Dendritic cell treated with granulocyte-macrophage colony-stimulating factor and Interleukin-4, amounts not matched to agents 40 ng/mL and 50 ng/mL, for 4 days (primary cell): ENCODE measurements around the gene REX1BD.
"Not testable (repeated sequence)": the region's sequence is repeated elsewhere in the genome, so short reads cannot be mapped to it uniquely, and the experiment has no call there.

Experiments
- H3K27ac Mint-ChIP-seq: one replicate; pipeline ENCODE4 v1.8.0; 2022; ENCODE audit warnings: mild to moderate bottlenecking, mixed read lengths
- H3K27me3 Mint-ChIP-seq: one replicate; pipeline ENCODE4 v1.8.0; 2022; ENCODE audit warnings: mild to moderate bottlenecking, mixed read lengths
- H3K36me3 Mint-ChIP-seq: one replicate; pipeline ENCODE4 v1.8.0; 2022; ENCODE audit warnings: low read depth, mixed read lengths
- H3K4me1 Mint-ChIP-seq: one replicate; pipeline ENCODE4 v1.8.0; 2022; ENCODE audit warnings: low read depth, mixed read lengths
- H3K4me3 Mint-ChIP-seq: one replicate; pipeline ENCODE4 v1.8.0; 2022; ENCODE audit warnings: mild to moderate bottlenecking, moderate library complexity, mixed read lengths
- H3K9me3 Mint-ChIP-seq: one replicate; pipeline ENCODE4 v1.8.0; 2022; ENCODE audit warnings: mixed read lengths
- intact Hi-C: fragments of 100-400 bp; cut with micrococcal nuclease; formaldehyde crosslinking; loops from one replicate; pipeline ENCODE4 v1.15.0; 2022

Gene REX1BD

DNA sequence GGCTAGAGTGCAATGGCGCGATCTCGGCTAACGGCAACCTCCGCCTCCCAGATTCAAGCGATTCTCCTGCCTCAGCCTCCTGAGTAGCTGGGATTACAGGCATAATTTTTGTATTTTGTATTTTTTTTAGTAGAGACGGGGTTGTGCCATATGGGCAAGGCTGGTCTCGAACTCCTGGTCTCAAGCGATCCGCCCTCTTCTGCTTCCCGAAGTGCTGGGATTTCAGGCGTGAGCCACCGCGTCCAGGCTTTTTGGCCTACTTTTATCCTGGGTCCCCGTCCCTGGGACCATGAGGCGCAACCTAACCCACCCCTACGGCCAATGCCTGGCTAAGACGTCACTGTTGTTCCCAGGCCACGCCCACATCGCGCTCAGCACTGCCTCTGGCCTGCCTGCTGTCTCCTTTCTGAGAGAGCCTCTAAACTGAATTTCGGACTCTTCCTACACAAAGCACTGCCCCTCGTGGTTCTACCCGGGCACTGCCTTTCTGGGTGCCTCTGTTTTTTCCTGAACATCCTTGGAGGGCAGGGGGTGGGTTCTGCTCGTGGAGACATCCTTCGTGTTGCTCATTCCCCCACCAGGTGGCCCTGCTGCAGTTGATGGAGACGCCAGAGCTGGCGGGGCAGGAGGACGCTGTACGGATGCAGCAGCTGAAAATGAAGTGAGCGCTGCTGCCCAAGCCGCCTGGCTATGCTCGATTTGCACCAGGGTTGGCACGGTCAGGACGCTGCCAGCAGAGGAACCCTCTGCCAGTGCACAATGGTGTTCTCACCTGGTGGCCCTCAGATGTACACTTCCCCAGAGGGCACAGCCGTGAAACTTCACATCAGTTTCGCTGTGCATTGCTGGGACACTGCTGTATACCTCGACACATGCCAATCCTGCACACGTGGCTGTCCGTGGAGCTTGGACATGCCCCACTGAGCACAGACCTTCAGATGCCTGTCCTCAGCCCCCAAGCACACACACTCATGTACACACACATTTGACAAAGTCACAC, 2.0 kb downstream of the REX1BD start:
- Mint-ChIP-seq H3K27me3 (peaks cover 9% of the 10 kb centered on the region), H3K27ac (peak overlapping the region; percentile 91), H3K9me3 (no peaks in the 10 kb centered on the region), H3K4me3 (peak overlapping the region; percentile 88), H3K36me3 (peaks cover 44% of the 10 kb centered on the region), H3K4me1 (peaks cover 73% of the 10 kb centered on the region)
- intact Hi-C loops, result loop anchor here (10.0 kb wide), 1 partner anchor 84 kb away; no protein-coding TSS in a partner anchor

DNA sequence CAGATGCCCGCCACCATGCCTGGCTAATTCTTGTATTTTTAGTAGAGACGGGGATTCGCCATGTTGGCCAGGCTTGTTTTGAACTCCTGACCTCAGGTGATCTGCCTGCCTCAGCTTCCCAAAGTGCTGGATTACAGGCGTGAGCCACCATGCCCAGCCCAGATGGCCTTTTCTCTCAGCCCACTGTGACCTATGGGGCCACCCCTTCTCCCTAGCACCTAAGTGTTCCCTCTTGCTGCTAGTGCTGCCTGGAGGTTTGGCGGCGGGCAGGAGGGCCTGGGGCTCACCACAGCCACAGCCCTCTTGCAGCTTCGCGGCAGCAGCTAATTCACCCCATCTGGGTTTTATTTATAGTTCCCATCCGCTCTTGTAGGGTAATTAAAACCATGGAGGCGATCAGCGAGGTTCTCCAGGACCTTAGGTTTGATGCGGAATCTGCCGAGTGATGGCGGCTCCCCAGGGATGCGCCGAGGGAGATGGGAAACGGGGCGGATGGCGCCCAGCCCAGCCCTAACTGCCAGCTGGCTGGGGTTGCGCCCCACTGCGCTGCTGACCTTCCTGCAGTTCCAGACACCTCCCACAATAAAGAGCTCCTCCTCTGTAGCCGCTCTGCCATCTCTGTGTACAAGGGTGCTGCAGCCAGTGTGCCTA, 3.3 kb downstream of the REX1BD start:
- Mint-ChIP-seq H3K4me3 (no peak overlapping the region), H3K4me1 (peaks cover 72% of the 10 kb centered on the region), H3K36me3 (peaks cover 44% of the 10 kb centered on the region), H3K27ac (no peak overlapping the region), H3K27me3 (peaks cover 19% of the 10 kb centered on the region), H3K9me3 (no peaks in the 10 kb centered on the region)
- intact Hi-C loops, result loop anchor here (10.0 kb wide), 1 partner anchor 83 kb away; no protein-coding TSS in a partner anchor

DNA sequence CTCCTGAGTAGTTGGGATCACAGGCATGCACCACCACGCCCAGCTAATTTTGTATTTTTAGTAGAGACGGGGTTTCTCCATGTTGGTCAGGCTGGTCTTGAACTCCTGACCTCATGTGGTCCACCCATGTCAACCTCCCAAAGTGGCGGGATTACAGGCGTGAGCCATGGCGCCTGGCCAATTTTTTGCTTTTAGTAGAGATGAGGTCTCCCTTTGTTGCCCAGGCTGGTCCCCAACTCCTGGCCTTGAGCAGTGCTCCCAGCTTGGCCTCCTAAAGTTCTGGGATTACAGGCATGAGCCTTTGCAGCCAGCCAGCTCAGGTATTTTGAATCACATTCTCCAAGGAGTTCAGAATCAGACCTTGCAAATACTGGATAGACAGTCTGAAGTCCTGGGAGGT, 4.1 kb downstream of the REX1BD start:
- Mint-ChIP-seq H3K36me3 (peaks cover 44% of the 10 kb centered on the region), H3K4me1 (peaks cover 68% of the 10 kb centered on the region), H3K27me3 (peaks cover 22% of the 10 kb centered on the region)
- H3K27ac Mint-ChIP-seq, H3K9me3 Mint-ChIP-seq, H3K4me3 Mint-ChIP-seq: not testable (repeated sequence)
- intact Hi-C loops, result loop anchor here (10.0 kb wide), 1 partner anchor 82 kb away; no protein-coding TSS in a partner anchor

DNA sequence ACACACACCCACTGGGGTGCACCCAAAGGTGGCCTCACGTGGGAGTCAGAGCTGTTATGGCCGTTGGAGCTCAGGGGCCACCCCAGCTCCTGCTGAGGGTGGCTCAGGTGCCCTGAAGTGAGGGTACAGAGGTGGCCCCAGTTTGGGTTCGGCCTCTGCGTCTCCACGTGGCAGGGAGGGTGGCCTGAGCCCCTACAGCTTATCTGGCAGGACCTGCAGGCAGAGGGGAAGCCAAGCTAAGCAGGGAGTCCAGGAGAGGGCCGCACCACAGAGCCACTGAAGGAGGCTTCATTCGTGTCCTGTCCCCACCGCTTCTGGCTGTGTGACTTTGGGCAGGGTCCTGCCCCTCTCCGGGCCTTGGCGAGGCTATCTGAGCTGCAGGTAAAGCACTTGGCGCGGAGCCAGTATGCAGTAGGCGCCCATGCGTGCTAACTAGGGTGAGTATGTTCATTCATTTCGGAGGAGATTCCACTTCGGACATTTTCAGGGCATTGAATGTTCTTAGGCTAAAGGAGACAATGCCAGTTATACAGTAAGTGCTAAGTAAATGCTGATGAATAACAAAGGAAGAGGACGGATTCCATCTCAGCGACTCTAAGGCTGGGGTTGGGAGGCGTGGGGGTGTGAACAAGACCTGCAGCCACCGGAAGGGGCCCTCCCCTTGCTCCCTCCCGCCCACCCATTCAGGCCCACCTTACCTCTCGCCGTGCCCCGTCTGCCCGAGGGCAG, 4.9 kb downstream of the REX1BD start:
- intact Hi-C loops, result loop anchor here (10.0 kb wide), 1 partner anchor 81 kb away; no protein-coding TSS in a partner anchor
- no peak overlapping the region for H3K27ac Mint-ChIP-seq
- peaks cover 30% of the 10 kb centered on the region for H3K27me3 Mint-ChIP-seq
- H3K36me3 Mint-ChIP-seq, result peaks cover 44% of the 10 kb centered on the region
- peaks cover 62% of the 10 kb centered on the region for H3K4me1 Mint-ChIP-seq
- H3K4me3 Mint-ChIP-seq, result peak overlapping the region; percentile 22
- H3K9me3 Mint-ChIP-seq, result no peaks in the 10 kb centered on the region

DNA sequence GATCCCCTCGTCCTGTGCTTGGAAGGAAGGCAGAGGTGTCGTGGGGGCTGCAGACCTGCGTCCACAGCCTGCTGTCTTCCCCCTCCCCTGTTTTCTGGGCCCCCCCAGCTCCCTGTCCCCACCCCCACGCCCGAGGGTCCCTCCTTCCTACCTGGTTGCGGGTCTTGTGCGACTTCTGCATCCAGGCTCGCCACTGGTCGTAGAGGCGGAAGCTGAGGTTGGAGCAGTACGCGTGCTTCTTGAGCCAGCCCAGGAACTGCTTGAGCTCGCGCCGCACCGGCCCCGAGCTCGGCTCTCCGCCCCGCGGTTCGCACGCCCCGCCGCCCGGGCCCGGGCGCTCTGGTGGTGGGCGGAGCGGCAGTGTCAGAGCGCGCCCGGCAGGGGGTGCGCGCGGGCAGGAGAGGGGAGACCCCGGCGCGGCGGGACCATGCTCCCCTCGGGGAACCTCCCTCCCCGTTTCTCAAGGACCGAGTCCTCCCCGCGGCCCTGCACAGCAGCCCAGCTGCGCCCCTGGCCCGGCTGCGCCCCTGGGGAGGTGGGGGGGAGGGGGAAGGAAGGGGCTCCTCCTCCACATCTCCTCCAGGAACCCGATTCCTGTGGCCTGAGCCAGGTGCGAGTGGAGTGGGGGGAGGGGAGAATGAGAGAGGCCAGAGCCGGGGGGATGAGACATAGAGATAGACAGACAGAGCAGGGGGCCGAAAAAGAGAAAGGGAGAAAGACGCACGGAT, 5.7 kb downstream of the REX1BD start:
- H3K9me3 Mint-ChIP-seq, result no peaks in the 10 kb centered on the region
- H3K27ac Mint-ChIP-seq, result peak overlapping the region; percentile 70
- peaks cover 41% of the 10 kb centered on the region for H3K36me3 Mint-ChIP-seq
- intact Hi-C loops, result loop anchor here (10.0 kb wide), 1 partner anchor 81 kb away; no protein-coding TSS in a partner anchor
- H3K4me3 Mint-ChIP-seq, result peak overlapping the region; percentile 74
- peaks cover 37% of the 10 kb centered on the region for H3K27me3 Mint-ChIP-seq
- peaks cover 59% of the 10 kb centered on the region for H3K4me1 Mint-ChIP-seq

DNA sequence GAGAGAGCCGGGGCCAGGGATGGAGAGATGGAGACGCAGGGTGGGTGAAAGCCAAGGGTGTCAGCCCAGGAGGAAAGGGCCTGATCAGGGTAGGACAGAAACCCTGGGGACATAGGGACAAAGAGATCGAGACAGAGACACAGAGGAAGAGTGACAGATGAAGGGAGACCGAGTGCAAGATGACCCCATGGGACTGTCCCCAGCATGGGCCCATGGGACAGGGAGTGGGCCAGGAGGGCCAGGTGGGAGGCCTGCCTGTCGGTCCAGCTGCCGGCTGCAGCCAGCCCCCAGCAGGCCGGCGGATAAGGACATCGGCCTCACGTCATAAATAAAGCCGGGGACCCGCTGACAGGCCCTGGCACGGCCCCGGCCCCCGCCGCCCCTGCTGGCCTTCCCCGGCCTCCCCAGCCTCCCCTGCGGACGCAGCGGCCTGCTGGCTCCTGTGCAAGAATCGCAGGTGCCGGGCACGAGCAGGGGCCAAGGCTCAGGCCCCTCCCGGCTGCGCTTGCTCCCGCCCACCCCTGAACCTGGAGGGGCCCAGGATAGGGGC, 6.3 kb downstream of the REX1BD start:
- Mint-ChIP-seq H3K4me1 (peaks cover 53% of the 10 kb centered on the region), H3K9me3 (no peaks in the 10 kb centered on the region), H3K36me3 (peaks cover 35% of the 10 kb centered on the region), H3K4me3 (peak overlapping the region; percentile 74), H3K27ac (peak overlapping the region; percentile 70), H3K27me3 (peaks cover 44% of the 10 kb centered on the region)
- intact Hi-C loops, result loop anchor here (10.0 kb wide), 1 partner anchor 80 kb away; no protein-coding TSS in a partner anchor

DNA sequence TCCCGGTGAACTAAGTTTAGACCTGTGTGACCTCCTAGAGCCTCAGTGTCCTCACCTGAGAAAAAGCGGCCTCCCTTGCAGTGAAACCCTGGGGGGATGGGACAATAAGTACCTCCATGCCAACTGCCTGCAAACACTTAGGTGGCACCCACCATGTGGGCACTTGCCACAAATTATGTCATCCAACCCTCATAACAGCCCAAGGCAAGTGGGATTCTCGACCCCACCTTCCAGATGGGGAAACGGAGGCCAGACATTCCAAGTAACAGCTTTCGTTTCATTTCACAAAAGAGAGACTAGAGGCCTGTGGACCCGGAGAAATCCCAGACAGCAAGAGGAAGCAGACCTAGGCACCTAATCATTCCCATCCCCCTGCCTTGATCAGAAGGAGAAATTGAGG, 6.9 kb downstream of the REX1BD start:
- Mint-ChIP-seq H3K4me1 (peaks cover 47% of the 10 kb centered on the region), H3K27me3 (peaks cover 50% of the 10 kb centered on the region), H3K9me3 (no peaks in the 10 kb centered on the region), H3K4me3 (no peak overlapping the region), H3K36me3 (peaks cover 29% of the 10 kb centered on the region), H3K27ac (no peak overlapping the region)
- intact Hi-C loops, result loop anchor here (10.0 kb wide), 1 partner anchor 79 kb away; no protein-coding TSS in a partner anchor

DNA sequence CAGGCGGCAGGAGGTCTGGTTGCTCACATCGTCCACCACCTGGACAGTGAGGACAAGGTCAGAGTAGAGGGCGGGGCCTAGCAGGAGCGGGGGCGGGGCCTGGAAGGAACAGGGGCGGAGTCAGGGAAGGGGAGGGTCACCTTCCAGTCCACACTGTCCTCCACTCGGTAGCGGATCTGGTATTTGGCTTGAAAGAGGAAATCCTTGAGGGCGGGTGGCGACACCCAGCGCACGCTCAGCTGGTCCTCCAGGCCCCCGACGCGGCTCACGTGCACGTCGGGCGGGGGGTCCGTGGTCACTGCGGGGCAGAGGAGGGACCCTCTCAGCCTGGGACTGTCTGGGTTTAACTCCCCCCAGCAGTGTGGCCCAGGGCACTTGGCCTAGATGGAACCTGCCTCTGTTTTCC, 8.2 kb downstream of the REX1BD start:
- Mint-ChIP-seq H3K36me3 (peaks cover 16% of the 10 kb centered on the region), H3K9me3 (no peaks in the 10 kb centered on the region), H3K27ac (no peak overlapping the region), H3K4me3 (peak overlapping the region; percentile 45), H3K27me3 (peaks cover 62% of the 10 kb centered on the region), H3K4me1 (peaks cover 43% of the 10 kb centered on the region)
- intact Hi-C loops, result loop anchor here (10.0 kb wide), 1 partner anchor 78 kb away; no protein-coding TSS in a partner anchor

DNA sequence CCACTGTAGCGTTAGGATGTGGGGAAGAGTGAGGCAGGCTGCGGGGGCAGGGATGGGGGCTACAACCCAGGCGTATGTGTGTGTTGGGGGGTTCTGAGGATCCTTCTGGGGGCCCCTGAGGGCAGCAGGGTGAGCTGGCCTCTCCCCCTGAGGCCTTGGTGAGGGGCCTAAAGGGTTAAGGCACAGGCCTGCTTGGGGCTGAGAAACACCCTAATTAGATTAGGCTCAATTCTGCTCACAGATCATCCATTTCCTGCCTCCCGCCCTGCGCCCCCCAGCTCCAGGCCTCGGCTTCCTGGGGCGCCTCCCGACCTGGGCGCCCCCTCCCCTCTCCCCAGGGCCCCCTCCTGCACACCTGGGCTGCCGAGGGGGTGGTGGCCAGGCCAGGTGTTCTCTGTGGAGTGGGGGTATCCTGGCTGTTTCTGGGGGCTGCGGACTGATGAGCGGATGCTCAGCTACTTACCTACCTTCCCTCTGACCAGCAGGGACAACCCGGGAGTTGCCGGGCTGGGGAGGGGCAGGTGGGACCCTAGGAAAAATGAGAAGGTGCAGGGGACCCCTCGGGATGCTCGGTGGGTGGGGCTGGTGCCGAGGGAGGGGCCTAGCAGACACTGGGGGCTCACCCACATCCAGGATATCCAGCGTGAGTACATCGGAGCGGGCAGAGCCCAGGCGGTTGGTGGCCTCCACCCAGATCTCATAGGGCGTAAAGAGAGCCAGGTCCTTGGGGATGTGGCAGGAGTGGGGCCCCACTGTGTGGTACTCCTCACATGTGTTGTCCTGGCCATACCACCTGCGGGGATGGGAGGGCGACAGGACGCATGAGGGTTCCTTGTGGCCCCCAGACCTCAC, 9.4 kb downstream of the REX1BD start:
- no peak overlapping the region for H3K4me3 Mint-ChIP-seq
- peaks cover 3% of the 10 kb centered on the region for H3K36me3 Mint-ChIP-seq
- intact Hi-C loops, result loop anchor here (10.0 kb wide), 1 partner anchor 77 kb away; no protein-coding TSS in a partner anchor
- H3K27ac Mint-ChIP-seq, result no peak overlapping the region
- peaks cover 40% of the 10 kb centered on the region for H3K4me1 Mint-ChIP-seq
- H3K9me3 Mint-ChIP-seq, result no peaks in the 10 kb centered on the region
- peaks cover 74% of the 10 kb centered on the region for H3K27me3 Mint-ChIP-seq

DNA sequence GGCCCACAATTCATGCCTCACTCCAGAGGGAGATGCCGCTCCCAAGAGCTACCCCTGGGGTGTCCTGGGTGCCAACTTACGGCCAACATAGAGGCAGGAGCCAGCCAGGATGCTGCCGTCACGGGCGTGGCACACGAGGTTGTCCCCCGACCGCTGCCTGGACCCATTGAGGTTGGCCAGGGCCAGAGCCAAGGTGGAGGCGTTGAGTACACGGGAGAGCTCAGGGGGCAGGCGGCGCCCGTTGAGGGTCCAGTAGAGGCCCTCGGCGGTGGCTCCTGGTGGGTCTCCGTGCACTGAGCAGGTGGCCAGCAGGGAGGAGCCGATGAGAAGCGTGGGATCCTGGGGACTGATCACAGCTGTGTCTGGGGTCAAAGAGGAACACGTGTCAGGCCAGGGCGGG, 10.9 kb downstream of the REX1BD start:
- H3K36me3 Mint-ChIP-seq, result no peaks in the 10 kb centered on the region
- intact Hi-C loops, result loop anchor here (10.0 kb wide), 1 partner anchor 75 kb away; no protein-coding TSS in a partner anchor
- H3K9me3 Mint-ChIP-seq, result no peaks in the 10 kb centered on the region
- peaks cover 30% of the 10 kb centered on the region for H3K4me1 Mint-ChIP-seq
- peaks cover 86% of the 10 kb centered on the region for H3K27me3 Mint-ChIP-seq
- no peak overlapping the region for H3K4me3 Mint-ChIP-seq
- H3K27ac Mint-ChIP-seq, result no peak overlapping the region

DNA sequence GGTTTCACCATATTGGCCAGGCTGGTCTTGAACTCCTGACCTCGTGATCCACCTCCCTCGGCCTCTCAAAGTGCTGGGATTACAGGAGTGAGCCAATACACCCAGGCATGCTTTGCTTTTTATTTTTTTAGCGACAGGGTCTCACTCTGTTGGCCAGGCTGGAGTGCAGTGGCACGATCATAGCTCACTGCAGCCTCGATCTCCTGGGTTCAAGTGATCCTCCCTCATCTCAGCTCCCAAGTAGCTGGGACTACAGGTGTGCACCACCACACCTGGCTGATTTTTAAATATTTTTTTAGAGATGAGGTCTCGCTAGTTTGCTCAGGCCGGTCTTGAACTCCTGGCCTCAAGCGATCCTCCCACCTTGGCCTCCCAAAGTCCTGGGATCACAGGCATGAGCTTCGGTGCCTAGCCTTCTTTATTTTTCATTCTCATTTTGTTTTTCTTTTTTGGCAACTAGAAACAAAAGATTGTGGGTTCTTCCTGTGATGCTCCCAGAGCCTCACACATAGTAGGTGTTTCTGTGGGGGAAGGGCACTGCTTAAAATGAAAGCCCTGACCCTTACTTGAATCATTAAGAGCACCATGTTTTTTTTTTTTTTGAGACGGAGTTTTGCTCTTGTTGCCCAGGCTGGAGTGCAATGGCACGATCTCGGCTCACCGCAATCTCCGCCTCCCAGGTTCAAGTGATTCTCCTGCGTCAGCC, 12.2 kb downstream of the REX1BD start:
- peaks cover 17% of the 10 kb centered on the region for H3K4me1 Mint-ChIP-seq
- intact Hi-C loops, H3K9me3 Mint-ChIP-seq, H3K36me3 Mint-ChIP-seq, H3K27ac Mint-ChIP-seq, H3K4me3 Mint-ChIP-seq: not testable (repeated sequence)
- peaks cover 87% of the 10 kb centered on the region for H3K27me3 Mint-ChIP-seq
